ENCODE measurements around the gene KIRREL3.
"Not testable (repeated sequence)": the region's sequence is repeated elsewhere in the genome, so short reads cannot be mapped to it uniquely, and the experiment has no call there.

Gene KIRREL3

DNA sequence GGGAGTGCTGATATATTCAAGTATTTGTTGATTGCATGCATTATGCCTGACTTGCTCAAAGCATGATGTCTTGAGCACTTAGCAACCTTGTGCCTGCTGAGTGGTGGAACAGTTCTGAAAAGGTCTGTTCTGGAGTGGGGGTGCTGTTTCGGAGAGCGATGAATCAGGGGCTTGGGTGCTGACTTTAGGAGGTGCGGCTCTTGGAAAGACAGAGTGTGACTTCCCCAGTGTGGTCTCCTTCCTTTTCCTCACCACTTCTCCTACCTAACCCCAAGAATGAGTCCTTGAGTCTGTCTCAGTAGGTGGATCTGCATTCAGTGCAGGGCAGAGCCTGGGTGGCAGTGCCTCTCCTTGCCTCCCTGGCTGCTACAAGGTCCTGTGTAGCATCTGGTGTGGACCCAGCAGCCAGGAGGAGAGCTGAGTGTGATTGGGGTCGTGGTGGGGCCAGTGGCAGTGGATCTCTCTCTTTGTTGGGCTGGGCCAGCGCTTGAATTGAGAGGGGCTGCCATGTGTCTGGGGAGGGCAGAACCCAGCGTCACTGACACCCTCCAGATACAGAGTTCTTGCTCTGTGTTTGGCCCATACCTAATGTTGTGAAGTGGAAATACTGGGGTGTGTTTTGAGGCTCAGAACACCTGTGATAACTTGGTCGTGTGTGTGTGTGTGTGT, 609.1 kb downstream of the KIRREL3 start:
- no peak for DNase-seq

DNA sequence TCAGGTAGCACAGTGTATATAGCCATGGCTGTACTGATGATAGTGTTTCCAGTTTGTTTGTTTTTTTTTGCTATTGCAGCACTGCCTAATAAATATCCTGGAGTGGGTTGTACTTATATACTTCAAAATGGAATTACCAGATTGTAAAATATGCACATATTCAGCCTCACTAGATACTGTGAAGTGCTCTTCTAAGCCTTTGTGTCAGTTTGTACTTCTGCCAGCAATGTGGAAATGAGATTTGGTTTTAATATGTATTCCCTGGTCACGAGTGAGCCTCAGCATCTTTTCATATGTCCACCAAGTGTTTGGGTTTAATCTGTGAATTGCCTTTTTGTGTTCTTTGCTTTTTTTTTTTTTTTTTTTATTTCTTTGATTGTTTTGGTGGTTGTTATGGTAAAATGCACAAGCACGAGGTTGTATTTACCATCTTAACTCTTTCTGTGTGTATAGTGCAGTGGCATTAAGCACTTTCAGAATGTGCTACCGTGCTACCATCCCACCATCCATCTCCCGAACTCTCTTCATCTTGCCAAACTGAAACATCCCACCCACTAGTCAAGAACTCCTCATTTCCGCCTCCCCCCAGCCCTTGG, 610.2 kb downstream of the KIRREL3 start:
- DNase-seq: no peak

DNA sequence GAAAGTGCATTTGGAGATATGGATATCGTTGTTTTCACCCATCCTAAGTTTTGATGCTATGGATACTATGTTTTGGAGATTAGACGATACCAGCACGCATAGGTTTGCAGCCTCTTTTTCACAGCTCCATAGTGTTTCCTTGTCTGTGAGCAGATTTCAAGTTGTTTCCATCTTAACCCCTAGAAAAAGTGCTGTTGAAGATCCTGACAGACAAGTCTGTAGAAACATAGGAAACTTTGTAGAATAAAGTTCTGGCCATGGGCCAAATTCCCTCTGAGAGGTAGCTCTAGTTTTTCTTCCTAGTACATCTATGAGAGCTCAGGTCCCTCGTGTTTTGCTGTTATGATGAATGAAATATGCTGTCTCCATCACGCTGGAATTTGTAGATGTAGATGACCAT, 612.7 kb downstream of the KIRREL3 start:
- DNase-seq: no peak

DNA sequence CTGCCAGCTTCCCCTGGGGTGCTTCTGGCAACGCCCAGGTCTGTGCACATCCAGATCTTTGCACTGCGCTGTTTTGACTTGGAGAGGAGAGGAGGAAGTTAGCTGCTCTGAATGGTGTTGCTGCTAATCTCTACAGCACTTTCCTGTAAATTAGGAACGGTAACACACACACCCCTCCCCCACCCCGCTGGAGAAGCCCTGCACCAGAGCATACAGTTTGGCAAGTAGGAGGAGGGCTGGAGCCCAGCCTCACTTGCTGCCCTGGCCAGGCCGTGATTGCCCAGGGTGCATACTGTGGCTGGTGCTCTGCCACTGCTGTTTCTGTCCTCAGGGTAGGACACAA, 613.9 kb downstream of the KIRREL3 start:
- DNase-seq: peak; percentile 50

DNA sequence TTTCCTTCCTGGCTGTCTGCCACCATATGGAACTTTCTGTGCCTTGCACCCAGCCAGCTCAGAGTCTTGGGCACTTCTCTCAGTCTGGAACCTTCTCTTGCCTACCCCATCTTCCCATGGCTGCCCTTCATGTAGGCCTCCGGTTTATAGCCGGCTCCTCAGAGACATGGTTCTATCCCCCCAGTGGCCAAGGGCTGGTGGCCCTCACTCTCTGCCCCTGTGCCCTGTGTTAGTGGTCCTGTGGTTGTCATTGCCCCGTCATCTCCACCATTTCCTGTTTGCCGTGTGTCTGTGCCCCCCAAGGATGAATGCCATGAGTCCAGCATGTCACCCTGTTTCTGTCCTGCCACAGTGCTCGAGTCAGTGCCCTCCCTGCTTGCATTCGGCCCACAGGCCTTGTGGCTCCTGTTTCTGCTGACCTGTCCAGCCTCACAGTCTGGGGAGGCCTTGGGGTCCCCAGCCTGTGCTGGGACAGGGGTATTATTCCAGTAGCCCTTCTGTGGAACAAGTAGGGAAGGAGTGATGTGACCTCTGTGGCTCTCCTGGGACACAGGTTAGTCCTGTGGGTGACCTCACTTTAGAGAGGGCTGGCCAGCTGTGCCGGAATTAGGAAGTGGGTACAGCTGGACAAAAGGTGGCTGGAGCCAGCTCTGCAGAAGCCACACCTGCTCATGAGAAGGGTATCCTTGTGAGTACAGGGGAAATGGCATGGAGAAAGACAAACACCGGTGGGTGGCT, 614.4 kb downstream of the KIRREL3 start:
- no peak for DNase-seq

DNA sequence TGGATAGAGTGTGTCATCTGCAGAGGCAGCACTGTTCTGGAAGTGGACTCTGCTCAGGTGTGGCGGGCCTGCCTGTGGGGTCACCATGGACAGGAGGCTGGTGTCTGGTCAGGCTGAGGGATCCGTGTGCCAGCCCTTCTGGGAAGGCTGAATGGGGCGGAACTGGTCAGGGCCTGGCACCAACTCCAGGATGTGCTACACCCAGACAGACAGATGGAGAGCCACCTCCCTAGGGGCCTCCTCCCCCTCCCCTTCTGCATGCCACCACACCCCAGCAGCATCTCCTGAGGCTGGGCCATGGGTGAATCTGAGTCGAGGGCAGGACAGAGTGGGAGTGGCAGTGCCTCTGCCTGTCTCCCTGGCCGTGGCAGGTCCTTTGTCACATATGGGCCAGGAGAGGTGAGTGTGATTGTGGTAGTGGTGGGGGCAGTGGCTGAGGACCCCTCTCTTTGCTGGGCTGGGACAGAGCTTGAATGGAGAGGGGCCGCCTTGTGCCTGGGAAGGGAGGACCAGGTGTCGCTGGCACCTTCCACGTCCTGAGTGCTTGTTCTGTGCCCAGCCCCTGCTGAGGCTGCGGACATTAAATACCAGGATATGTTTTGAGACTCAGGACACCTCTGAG, 616.0 kb downstream of the KIRREL3 start:
- no peak for DNase-seq

DNA sequence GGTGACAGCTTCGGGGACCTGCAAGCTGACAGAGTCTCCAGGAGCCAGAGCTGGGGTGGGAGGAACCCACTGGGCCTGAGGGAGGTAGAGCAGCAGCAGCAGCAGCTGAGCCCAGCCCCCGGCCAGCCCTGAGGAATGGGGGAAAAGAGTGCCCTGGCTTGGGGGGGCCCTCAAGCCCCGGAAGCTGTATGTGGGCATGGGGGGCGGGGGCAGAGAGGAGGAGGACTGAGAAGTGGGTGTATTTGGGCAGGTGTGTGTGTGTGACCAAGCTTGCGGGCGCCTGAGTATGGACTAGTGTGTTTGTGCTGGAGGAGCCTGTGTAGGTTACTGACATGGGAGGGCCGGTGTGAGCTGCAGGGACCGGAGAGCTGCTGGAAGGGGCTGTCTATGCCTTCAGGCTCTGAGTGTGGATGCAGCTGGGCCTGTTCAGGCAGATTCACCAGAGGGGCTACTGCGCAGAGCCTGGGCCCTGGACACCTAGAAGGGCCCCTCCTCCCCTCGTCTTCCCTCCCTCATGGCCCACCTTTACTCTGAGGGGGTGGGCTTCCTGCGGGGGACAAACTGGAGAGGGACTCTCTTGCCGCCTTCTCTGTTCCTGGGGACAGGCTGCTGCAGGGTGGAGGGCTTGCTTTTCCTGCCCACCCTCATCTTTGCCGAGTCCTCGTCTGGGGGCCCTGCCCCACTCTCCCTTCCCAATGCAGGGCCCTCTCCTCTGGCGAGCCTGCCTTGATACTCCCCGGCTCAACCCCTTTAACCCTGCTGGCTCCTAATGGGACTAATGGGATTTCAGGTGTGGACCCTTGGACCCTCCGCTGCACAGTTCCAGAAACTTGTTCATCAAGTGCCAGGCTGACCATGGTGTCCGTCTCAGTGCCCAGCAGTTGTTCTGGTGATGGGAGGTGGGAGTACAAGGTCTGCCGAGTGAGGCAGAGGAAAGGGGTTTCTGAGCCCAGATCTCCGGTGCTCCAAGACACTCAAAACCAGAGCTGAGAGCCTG, 616.9 kb downstream of the KIRREL3 start:
- DNase-seq: no peak

DNA sequence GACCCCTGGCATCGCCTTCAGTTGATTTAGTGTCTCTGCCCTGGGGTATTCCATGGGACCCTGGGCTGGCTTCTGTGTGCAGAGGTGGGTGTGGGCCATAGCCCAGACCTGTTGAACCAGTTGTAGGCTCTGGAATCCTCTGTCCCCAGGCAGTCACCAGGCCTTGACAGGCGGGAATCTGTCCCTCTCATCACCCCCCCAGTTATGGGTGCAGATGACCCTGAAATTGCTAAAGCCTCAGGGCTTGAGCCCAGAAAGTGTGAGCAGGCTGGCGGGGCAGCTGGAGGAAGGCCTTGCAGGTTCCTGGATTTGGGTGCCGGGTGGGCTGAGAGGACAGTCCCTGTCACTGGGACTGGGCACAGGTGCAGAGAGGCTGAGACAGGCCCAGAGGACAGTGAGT, 617.9 kb downstream of the KIRREL3 start:
- not testable (repeated sequence) for DNase-seq

DNA sequence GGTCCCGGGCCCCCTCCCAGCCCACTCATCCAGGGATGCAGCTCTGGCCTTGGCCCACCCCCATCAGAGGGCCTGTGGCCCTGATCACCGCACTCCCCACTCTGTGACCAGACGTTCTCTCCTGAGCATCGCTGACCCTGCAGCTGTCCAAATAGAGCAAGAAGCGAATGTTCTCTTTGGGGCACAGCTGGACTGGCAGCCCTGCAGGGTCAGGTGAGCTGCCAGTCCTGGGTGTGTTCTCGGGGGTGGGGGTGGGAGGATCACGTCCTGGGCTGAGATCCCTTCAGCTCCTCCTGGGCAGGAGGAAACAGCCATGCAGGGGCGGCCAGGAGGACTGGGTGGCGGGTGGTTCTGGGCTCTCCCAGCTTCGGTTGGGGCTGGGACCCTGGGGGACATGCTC, 618.6 kb downstream of the KIRREL3 start:
- DNase-seq: not testable (repeated sequence)

DNA sequence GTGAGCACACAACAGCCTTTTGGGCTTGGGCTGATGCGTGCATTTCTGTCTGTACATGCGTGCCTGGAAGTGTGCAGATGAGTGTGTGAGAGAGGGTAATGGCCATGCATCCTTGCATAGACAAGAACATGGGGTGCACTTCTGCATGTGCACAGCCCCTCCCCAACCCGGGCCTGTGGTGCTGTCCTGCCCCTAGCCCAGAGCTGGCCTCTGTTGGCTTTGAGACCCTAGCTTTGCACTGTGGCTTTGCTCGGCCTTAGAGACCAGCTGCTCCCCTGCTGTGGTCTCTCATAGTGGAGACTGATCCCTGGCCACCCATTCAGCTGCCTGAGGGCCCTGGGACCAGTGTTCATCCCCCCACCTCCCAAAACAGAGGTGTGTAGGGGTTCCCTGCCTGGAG, 619.7 kb downstream of the KIRREL3 start:
- DNase-seq: no peak

DNA sequence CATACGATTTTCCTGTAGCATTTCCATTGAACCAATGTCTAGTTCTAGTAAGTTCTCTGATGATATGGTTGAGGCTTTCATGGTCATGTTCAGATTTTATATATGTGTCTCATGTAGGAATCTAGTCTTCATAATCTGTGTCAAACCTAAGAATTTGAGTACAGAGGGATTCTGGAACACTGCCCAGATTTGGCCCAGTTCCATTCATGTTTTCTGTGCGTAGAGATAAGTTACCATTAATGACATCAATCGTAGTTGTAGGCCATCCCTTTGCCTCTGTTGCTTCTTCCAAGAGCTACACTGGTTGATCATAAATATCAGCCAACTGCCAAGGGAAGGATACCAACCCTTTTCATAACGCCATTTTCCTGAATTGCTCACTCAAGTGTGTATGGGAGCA, 621.8 kb downstream of the KIRREL3 start:
- DNase-seq: no peak

DNA sequence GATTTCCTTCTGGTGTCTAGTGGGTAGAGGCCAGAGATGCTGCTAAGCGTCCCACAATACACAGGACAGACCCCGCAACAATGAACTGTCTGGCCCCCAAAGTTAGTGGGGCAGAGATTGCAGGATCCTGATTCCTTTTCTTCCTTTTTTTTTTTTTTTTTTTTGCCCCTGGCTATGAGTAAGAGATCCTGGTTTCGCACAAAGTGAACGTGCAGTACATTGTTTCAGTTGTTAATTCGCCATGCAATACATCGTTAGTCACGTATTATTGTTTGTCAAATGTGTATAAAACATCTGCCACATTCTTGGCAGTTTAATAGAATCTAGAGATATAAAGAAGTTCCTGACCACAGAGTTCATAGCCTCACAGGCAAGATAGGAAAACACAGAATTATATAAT, 624.8 kb downstream of the KIRREL3 start:
- DNase-seq: no peak

DNA sequence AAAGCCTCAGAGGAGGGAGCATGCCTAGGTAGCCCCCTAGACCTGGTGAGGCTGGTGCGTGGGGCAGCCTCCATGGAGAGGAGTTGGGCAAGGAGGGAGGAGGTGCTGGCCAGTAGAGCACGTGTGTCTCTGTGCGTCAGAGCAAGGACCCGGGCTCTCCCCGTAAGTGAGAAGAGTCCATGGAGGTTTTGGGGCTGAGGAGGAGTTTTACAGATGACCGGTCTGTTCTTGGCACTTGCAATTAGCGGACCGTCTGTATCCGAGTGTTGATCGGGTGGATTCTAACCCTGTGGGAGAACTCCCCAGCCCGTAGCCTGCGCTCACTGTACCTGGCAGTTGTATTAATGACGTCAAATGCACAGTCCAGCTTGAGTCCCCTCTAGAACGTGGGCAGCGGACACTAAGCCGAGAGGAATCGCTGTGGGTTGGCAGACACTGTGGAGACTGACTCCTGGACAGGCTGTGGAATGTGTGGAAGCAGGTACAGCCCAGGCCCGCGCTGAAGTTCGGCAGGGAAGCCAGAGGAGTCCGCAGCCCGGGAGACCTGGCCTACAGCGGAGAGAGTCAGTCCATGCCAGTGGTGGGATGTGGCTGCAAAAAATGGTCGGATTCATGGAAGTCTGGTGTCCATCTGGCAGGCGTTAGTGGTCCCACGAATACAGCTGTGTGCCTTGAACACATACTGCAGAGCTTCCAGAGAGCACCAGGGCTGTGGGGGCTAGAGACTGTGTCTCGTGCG, 625.8 kb downstream of the KIRREL3 start:
- not testable (repeated sequence) for DNase-seq

DNA sequence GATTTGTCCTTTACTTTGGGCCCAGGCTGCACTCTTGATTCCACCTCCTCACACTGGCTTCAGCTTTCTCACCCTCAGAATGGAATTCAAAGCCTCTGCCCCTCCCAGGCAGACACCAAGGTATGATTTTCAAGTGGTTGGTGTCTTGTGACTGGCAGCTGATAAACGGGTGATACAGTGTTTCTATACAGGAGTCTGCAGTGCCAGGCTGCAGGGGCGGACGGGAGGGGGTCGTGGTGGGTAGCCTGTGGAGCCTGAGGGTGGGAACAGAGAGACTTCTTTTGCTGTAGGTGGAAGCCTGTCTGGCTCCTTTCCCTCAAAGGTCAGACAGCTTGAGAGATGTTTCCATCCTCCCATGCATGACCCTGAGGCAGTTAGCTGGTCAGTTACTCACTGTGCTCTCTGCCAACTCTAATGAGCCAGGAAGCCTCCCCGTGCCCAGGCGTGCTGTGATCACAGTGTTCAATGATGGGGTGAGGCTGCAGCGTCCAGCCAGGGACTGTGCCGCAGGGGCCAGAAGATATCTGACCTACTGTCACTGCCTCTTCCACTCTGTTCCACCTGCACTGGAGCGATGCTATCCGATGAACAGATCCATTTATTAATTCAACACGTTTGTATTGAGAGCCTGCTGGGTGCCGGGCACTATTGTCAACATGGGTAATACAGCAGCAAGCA, 627.0 kb downstream of the KIRREL3 start:
- not testable (repeated sequence) for DNase-seq

All from CD4-positive, alpha-beta T cell treated with Interferon gamma for 1 hour (primary cell).